SK-N-SH (cell line): ENCODE measurements around the gene RABL6. TPM values are rescaled to one million over a fixed set of nuclear protein-coding genes. Genes with fewer than 3 reads are reported as not detected.

Experiments used
- CTCF ChIA-PET: fragments of 300-600, 350-600 bp; formaldehyde crosslinking; extraction: SDS; loops from one replicate; lab custom pipeline; 2021; lab: Yijun Ruan, JAX
- POLR2A ChIA-PET: fragments of 350-600 bp; sonication (Branson Sonifier 250); formaldehyde crosslinking; extraction: SDS; loops from one replicate; lab custom pipeline; 2020; ENCODE audit warnings: antibody characterized with exemption, inconsistent platforms; lab: Yijun Ruan, JAX
- DNase-seq: peaks from one replicate; pipeline ENCODE4 v3.0.0; 2012
- H2AFZ ChIP-seq: fragments of 200-600 bp; sonication (generic); 2 replicates; pipeline ENCODE4 v1.8.1; 2016; ENCODE audit warnings: antibody characterized with exemption, mild to moderate bottlenecking, low read depth
- H3F3A ChIP-seq: fragments of 200-600 bp; sonication (generic); replicated peaks from 2 replicates; pipeline ENCODE3; 2016; ENCODE audit warnings: antibody characterized with exemption, mild to moderate bottlenecking; ENCODE audit not compliant: insufficient read depth
- H3K27ac ChIP-seq, 2 experiments: fragments of 200-500 bp in 1 of 2; fragments of 200-600 bp in 1 of 2; sonication (Bioruptor generic) in 1 of 2; sonication (generic), shearing (Covaris generic) in 1 of 2; 2 replicates each; pipeline versions ENCODE4 v1.5.1 to v1.6.1; 2014 to 2016; ENCODE audit warnings: low read depth in 2 of 2, inconsistent platforms in 1 of 2, low read length in 1 of 2, mild to moderate bottlenecking in 1 of 2, mixed read lengths in 1 of 2
- H3K27me3 ChIP-seq: fragments of 200-600 bp; sonication (generic), shearing (Covaris generic); 2 replicates; pipeline ENCODE4 v1.6.1; 2016; ENCODE audit warnings: mixed run types; ENCODE audit not compliant: insufficient read depth
- H3K36me3 ChIP-seq, 2 experiments: fragments of 200-500 bp in 1 of 2; fragments of 200-600 bp in 1 of 2; sonication (Bioruptor generic) in 1 of 2; sonication (generic) in 1 of 2; replicated peaks in 1 of 2; 2 replicates each; pipeline versions ENCODE3 to v1.5.1; 2014 to 2016; ENCODE audit warnings: low read length in 1 of 2, mild to moderate bottlenecking in 1 of 2; ENCODE audit not compliant: insufficient read depth in 2 of 2, control insufficient read depth in 1 of 2
- H3K4me1 ChIP-seq, 2 experiments: fragments of 200-500 bp in 1 of 2; fragments of 200-600 bp in 1 of 2; sonication (Bioruptor generic) in 1 of 2; sonication (generic), shearing (Covaris generic) in 1 of 2; 2 replicates each; pipeline versions ENCODE4 v1.5.1 to v1.6.1; 2014 to 2016; ENCODE audit warnings: low read depth in 1 of 2, low read length in 1 of 2, mixed run types in 1 of 2; ENCODE audit not compliant: insufficient read depth in 2 of 2, control insufficient read depth in 1 of 2
- H3K4me2 ChIP-seq: fragments of 200-600 bp; sonication (generic), shearing (Covaris generic); 2 replicates; pipeline ENCODE4 v1.6.1; 2017; ENCODE audit warnings: mixed run types
- H3K4me3 ChIP-seq, 2 experiments: fragments of 200-500 bp in 1 of 2; fragments of 200-600 bp in 1 of 2; sonication (Bioruptor generic) in 1 of 2; sonication (generic), shearing (Covaris generic) in 1 of 2; 2 replicates each; pipeline versions ENCODE4 v1.5.1 to v1.8.1; 2014 to 2016; ENCODE audit warnings: low read depth in 2 of 2, inconsistent platforms in 1 of 2, low read length in 1 of 2, mild to moderate bottlenecking in 1 of 2, mixed read lengths in 1 of 2, moderate library complexity in 1 of 2
- H3K79me2 ChIP-seq: fragments of 200-600 bp; sonication (generic); 2 replicates; pipeline ENCODE4 v1.8.1; 2017; ENCODE audit warnings: mild to moderate bottlenecking; ENCODE audit not compliant: insufficient read depth
- H3K9ac ChIP-seq: fragments of 200-600 bp; sonication (generic); 2 replicates; pipeline ENCODE4 v1.6.1; 2017; ENCODE audit warnings: mixed run types
- H3K9me2 ChIP-seq: fragments of 200-600 bp; sonication (generic); 2 replicates; pipeline ENCODE4 v1.6.1; 2017; ENCODE audit warnings: mixed run types
- H3K9me3 ChIP-seq: fragments of 200-600 bp; sonication (generic); 2 replicates; pipeline ENCODE4 v1.6.1; 2017; ENCODE audit warnings: mixed run types, mild to moderate bottlenecking, moderate library complexity
- H4K20me1 ChIP-seq: fragments of 200-600 bp; sonication (generic); 2 replicates; pipeline ENCODE4 v1.6.1; 2017; ENCODE audit warnings: mild to moderate bottlenecking, mixed run types; ENCODE audit not compliant: insufficient read depth
- EZH2phosphoT487 ChIP-seq: fragments of 200-600 bp; sonication (generic); IDR thresholded peaks from 2 replicates; pipeline ENCODE4 v1.6.1; 2017; ENCODE audit warnings: low read depth, mixed run types, mild to moderate bottlenecking, antibody characterized with exemption, moderate library complexity, borderline replicate concordance
- FOSL2 ChIP-seq: IDR thresholded peaks from 2 replicates; pipeline ENCODE4 v1.4.0; 2012; ENCODE audit warnings: low read depth, mild to moderate bottlenecking, moderate library complexity, borderline replicate concordance
- GATA2 ChIP-seq: sonication (generic); formaldehyde crosslinking; IDR thresholded peaks from 2 replicates; pipeline ENCODE4 v1.5.0; 2020; ENCODE audit warnings: mild to moderate bottlenecking, missing genetic modification reagents
- IRF3 ChIP-seq: fragments of 150-350 bp; IDR thresholded peaks from 2 replicates; pipeline ENCODE4 v1.6.1; 2016; ENCODE audit warnings: mild to moderate bottlenecking, low read depth, low read length
- JUND ChIP-seq: IDR thresholded peaks from 2 replicates; pipeline ENCODE4 v1.4.0; 2012
- MAX ChIP-seq: IDR thresholded peaks from 2 replicates; pipeline ENCODE4 v1.4.0; 2012; ENCODE audit warnings: low read depth
- NRF1 ChIP-seq: IDR thresholded peaks from 2 replicates; pipeline ENCODE4 v1.6.1; 2012; ENCODE audit warnings: low read depth, mild to moderate bottlenecking, low read length
- SIN3A ChIP-seq: IDR thresholded peaks from 2 replicates; pipeline ENCODE4 v1.6.1; 2012; ENCODE audit warnings: low read depth, mild to moderate bottlenecking, low read length, moderate library complexity, borderline replicate concordance
- SMC3 ChIP-seq: IDR thresholded peaks from 2 replicates; pipeline ENCODE4 v1.6.1; 2012; ENCODE audit warnings: low read depth, low read length, improper control_type of control experiment
- TAF1 ChIP-seq: IDR thresholded peaks from 2 replicates; pipeline ENCODE4 v1.6.1; 2012; ENCODE audit warnings: low read depth, mild to moderate bottlenecking, low read length, moderate library complexity, borderline replicate concordance
- TEAD4 ChIP-seq: IDR thresholded peaks from 2 replicates; pipeline ENCODE4 v1.4.0; 2012; ENCODE audit warnings: mild to moderate bottlenecking, borderline replicate concordance; ENCODE audit not compliant: insufficient read depth
- USF1 ChIP-seq: IDR thresholded peaks from 2 replicates; pipeline ENCODE4 v1.4.0; 2012; ENCODE audit warnings: low read depth, borderline replicate concordance
- USF2 ChIP-seq: fragments of 150-350 bp; IDR thresholded peaks from 2 replicates; pipeline ENCODE4 v1.6.1; 2017; ENCODE audit warnings: antibody characterized with exemption, low read length, low read depth, borderline replicate concordance
- YY1 ChIP-seq: IDR thresholded peaks from 2 replicates; pipeline ENCODE4 v1.4.0; 2012; ENCODE audit warnings: low read depth, mild to moderate bottlenecking
- WGBS: methylation state at CpG from one replicate; pipeline ENCODE4 v1.1.6; 2017; ENCODE audit warnings: low lambda C conversion rate; 5-methylcytosine and 5-hydroxymethylcytosine counted together
- polyA plus RNA-seq, 3 experiments: library from polyadenylated mRNA; depleted of rRNA; stranded (reverse); fragments of >200 nt; gene quantifications; 2 replicates each; pipeline ENCODE4 v1.2.3, GENCODE V29; 2012

Gene RABL6
- polyA plus RNA-seq, 1 of the 3 experiments (the other 2 are of a cell fraction) = 43.6 TPM

- no peaks in the 10 kb centered on the region for H3K79me2 ChIP-seq
- no peaks in the 10 kb centered on the region for H3K27me3 ChIP-seq
- POLR2A ChIA-PET = interaction anchor here (0.6 to 1.2 kb wide), 2 partner anchors 10 to 303 kb away, joined by 3 to 6 read pairs; no protein-coding TSS in a partner anchor
- no peak overlapping the region for H2AFZ ChIP-seq
- no peaks in the 10 kb centered on the region for H3K9me3 ChIP-seq
- no peak overlapping the region for H3K4me2 ChIP-seq
- no peak for TF ChIP-seq NRF1
- TF ChIP-seq MAX = no peak
- no peak for TF ChIP-seq IRF3
- no peak for TF ChIP-seq SIN3A
- no peak for TF ChIP-seq USF2
- no peak for TF ChIP-seq TAF1
- TF ChIP-seq JUND = no peak
- no peak for TF ChIP-seq USF1
- no peak for TF ChIP-seq GATA2 (CRISPR knock-in tag)
- TF ChIP-seq EZH2phosphoT487 = no peak
- TF ChIP-seq TEAD4 = no peak
- TF ChIP-seq SMC3 = no peak
- TF ChIP-seq YY1 = no peak
- TF ChIP-seq FOSL2 = no peak
- TF ChIP-seq, all 33 proteins: peak for 0
- Histone ChIP-seq H4K20me1 (no peaks in the 10 kb centered on the region), H3K9me2 (no peaks in the 10 kb centered on the region), H3K4me1 (no peaks in the 10 kb centered on the region), H3K4me3 (no peak overlapping the region), H3K27ac (no peak overlapping the region), H3K9ac (no peak overlapping the region), H3K36me3 (peaks cover 4 to 73% of the 10 kb centered on the region in 2 experiments), H3F3A (no peaks in the 10 kb centered on the region)
- CTCF ChIA-PET = interaction anchor here (0.6 to 5.7 kb wide), 2 partner anchors 12 to 42 kb away, joined by 3 to 36 read pairs; partner anchors contain the start of gene AJM1
- no peak for DNase-seq
- 92% methylated on average over 17 of the region's 41 CpGs for WGBS
These were observed 22.5 kb downstream of the RABL6 start for GRCh38 chr9:136829981-136830885.
